Measurements from ENCODE around the gene SLC35B3. TPM values are rescaled to one million over a fixed set of nuclear protein-coding genes. Genes with fewer than 3 reads are reported as not detected.

SLC35B3 gene
- total and polyA plus RNA-seq, 2 of the 8 experiments (the other 6 are each of a cell fraction or from before 2014, with no cell fraction given), result 5.5 to 9.8 TPM

DNA sequence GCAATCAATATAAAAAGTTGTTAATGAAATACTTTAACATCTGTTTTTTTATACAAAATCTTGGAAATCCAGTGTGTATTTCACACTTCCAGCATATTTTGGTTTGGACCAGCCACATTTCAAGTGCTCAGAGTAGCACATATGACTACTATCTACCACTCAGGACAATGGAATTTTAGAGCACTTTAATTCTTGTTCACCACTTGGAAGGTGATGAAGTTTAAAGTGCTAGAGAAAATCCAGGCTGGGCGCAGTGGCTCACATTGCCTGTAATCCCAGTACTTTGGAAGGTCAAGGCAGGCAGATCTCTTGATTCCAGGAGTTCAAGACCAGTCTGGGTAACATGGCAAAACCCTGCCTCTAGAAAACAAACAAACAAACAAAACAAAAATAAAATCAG, 6.1 kb upstream of the SLC35B3 start:
- Histone ChIP-seq H4K20me1 (replicated peaks in 1 of 2; ENCODE audit: control insufficient read depth in 1 of 2, insufficient read depth in 2 of 2, low read length in 2 of 2) (no peaks in the 10 kb centered on the region), H2BK20ac (ENCODE audit: low read length) (no peak overlapping the region), H2BK120ac (replicated peaks; ENCODE audit: low read depth, low read length) (no peak overlapping the region), H2BK15ac (ENCODE audit: low read length) (no peak overlapping the region), H2AFZ (ENCODE audit: low read length) (no peak overlapping the region), H3K27ac (ENCODE audit: low read depth, low read length) (no peak overlapping the region), H4K8ac (ENCODE audit: extremely low read depth, insufficient read depth, low read length) (no peak overlapping the region), H3K36me3 (ENCODE audit: control insufficient read depth in 2 of 4, insufficient read depth in 4 of 4, low read length in 3 of 4) (no peaks in the 10 kb centered on the region), H3K4me3 (ENCODE audit: extremely low read depth in 1 of 4, insufficient read depth in 2 of 4, low read depth in 3 of 4, low read length in 4 of 4) (no peak overlapping the region), H3K23me2 (ENCODE audit: low read depth, low read length) (no peaks in the 10 kb centered on the region), H3K9me3 (ENCODE audit: insufficient read depth in 2 of 2, low read depth in 1 of 2, low read length in 1 of 2) (no peaks in the 10 kb centered on the region), H3K56ac (replicated peaks; ENCODE audit: insufficient read length, low read depth, low read length) (no peak overlapping the region), H2BK5ac (ENCODE audit: low read depth, low read length) (no peak overlapping the region), H3K18ac (ENCODE audit: extremely low read depth, low read length) (no peak overlapping the region), H2BK12ac (ENCODE audit: low read depth, low read length) (no peak overlapping the region), H3K79me1 (ENCODE audit: low read depth, low read length) (no peaks in the 10 kb centered on the region), H3K14ac (ENCODE audit: insufficient read length) (no peak overlapping the region), H2AK5ac (ENCODE audit: low read depth, low read length) (no peak overlapping the region), H4K5ac (ENCODE audit: insufficient read length, low read depth, low read length) (no peak overlapping the region), H3K9ac (replicated peaks in 1 of 4; ENCODE audit: extremely low read depth in 1 of 4, low read depth in 3 of 4, low read length in 3 of 4) (no peak overlapping the region), H3K23ac (ENCODE audit: insufficient read length) (no peak overlapping the region), H3K79me2 (ENCODE audit: control insufficient read depth in 1 of 2, insufficient read depth in 2 of 2, low read length in 2 of 2) (no peaks in the 10 kb centered on the region), H3K27me3 (replicated peaks in 1 of 4; ENCODE audit: control insufficient read depth in 3 of 4, extremely low read depth in 1 of 4, insufficient read depth in 3 of 4, low read length in 3 of 4) (no peaks in the 10 kb centered on the region; a peak in 1 of 7 replicates), H3K4me1 (replicated peaks in 1 of 4; ENCODE audit: control insufficient read depth in 3 of 4, insufficient read depth in 4 of 4, low read length in 3 of 4) (no peaks in the 10 kb centered on the region), H3K4me2 (ENCODE audit: insufficient read depth in 1 of 2, low read depth in 2 of 2, low read length in 2 of 2) (no peak overlapping the region), H3K4ac (replicated peaks; ENCODE audit: insufficient read length, low read depth, low read length) (no peak overlapping the region), H4K91ac (replicated peaks; ENCODE audit: insufficient read length, low read length) (no peak overlapping the region)
- TF ChIP-seq, protein P1, sequence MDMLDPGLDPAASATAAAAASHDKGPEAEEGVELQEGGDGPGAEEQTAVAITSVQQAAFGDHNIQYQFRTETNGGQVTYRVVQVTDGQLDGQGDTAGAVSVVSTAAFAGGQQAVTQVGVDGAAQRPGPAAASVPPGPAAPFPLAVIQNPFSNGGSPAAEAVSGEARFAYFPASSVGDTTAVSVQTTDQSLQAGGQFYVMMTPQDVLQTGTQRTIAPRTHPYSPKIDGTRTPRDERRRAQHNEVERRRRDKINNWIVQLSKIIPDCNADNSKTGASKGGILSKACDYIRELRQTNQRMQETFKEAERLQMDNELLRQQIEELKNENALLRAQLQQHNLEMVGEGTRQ (IDR thresholded peaks at IDR 0.05; ENCODE audit: low read length), result no peak
- TF ChIP-seq SIN3A (conservative IDR thresholded peaks at IDR 0.05 in 1 of 2, IDR thresholded peaks at IDR 0.05 in 1 of 2; ENCODE audit: low read depth in 1 of 2, low read length in 2 of 2) (no peak), SIX5 (IDR thresholded peaks at IDR 0.05; ENCODE audit: low read depth, low read length) (no peak)
- CTCF ChIA-PET (ENCODE audit: partially characterized antibody), result interaction anchor here (1.0 kb wide), 1 partner anchor 310 kb away, joined by 3 read pairs; no protein-coding TSS in a partner anchor
- no peak for FAIRE-seq
- no peak for DNase-seq (ENCODE audit: low read depth in 1 of 2, low spot score in 2 of 2)
- POLR2A ChIA-PET (ENCODE audit: partially characterized antibody), result no interaction called here
- 100% methylated on average over 1 of the region's 1 CpG; no CpG with 5 or more reads in 1 of the 2 experiments for WGBS, 2 experiments (ENCODE audit: extremely low coverage in 1 of 2, insufficient coverage in 1 of 2, insufficient read length in 1 of 2, insufficient replicate concordance in 2 of 2, low coverage in 1 of 2, low lambda C conversion rate in 2 of 2, missing lambda C conversion rate in 1 of 2)

Measured in H1 (cell line).